Sigmoid colon (tissue), 7 donors: ENCODE data around the gene C4B. TPM values are rescaled to one million over a fixed set of nuclear protein-coding genes. Genes with fewer than 3 reads are reported as not detected.
"Not testable (repeated sequence)": the region's sequence is repeated elsewhere in the genome, so short reads cannot be mapped to it uniquely, and the experiment has no call there.

Experiments
- DNase-seq: peaks from one replicate; pipeline ENCODE4 v3.0.0-alpha.2; 2019
- H3K27ac ChIP-seq, 4 donors: fragments of 200-600 bp; sonication (generic); one replicate each; pipeline ENCODE4 v1.5.1; 2016 to 2019; ENCODE audit warnings: mild to moderate bottlenecking in 1 of 4
- H3K27me3 ChIP-seq, 3 donors: fragments of 200-600 bp; sonication (generic); one replicate each; pipeline ENCODE4 v1.5.1; 2019; ENCODE audit warnings: mild to moderate bottlenecking in 1 of 3
- H3K36me3 ChIP-seq, 4 donors: fragments of 200-600 bp; sonication (generic); one replicate each; pipeline ENCODE4 v1.5.1; 2016 to 2019
- H3K4me1 ChIP-seq, 4 donors: fragments of 200-600 bp; sonication (generic); one replicate each; pipeline ENCODE4 v1.5.1; 2017 to 2019
- H3K4me3 ChIP-seq, 4 donors: fragments of 200-600 bp; sonication (generic); one replicate each; pipeline ENCODE4 v1.5.1; 2017 to 2019; ENCODE audit warnings: mild to moderate bottlenecking in 2 of 4, moderate library complexity in 1 of 4
- H3K9me3 ChIP-seq, 4 donors: fragments of 200-600 bp in 3 of 4; sonication (generic) in 3 of 4; one replicate each; pipeline versions ENCODE4 v1.5.1 to v1.6.1; 2013 to 2019
- WGBS, 2 donors: extraction: QIAGEN DNeasy Blood & Tissue Kit; methylation state at CpG; one replicate each; pipeline ENCODE4 v1.1.7; 2013; 5-methylcytosine and 5-hydroxymethylcytosine counted together
- intact Hi-C: fragments of 100-400 bp; cut with DNase I; formaldehyde crosslinking; loops from one replicate; pipeline ENCODE4 v1.15.1; 2023
- polyA plus RNA-seq, 3 donors: library from polyadenylated mRNA; stranded (reverse); fragments of 200-250 nt; gene quantifications; one replicate each; pipeline ENCODE4 v1.2.3, GENCODE V29; 2013
- total RNA-seq, 4 donors: library from RNA; depleted of rRNA; stranded (reverse); fragments of >200 nt; gene quantifications; one replicate each; pipeline ENCODE4 v1.1.0, GENCODE V29; 2016
- donor health status: healthy with polysubstance abuse.
- donor health status: Bipolar disorder and iron deficiency.
- donor health status: healthy.

Gene C4B
- total and polyA plus RNA-seq, 7 donors: 3.2 to 291 (median 74.2) TPM

- H3K9me3 ChIP-seq, H3K27ac ChIP-seq, H3K4me1 ChIP-seq, intact Hi-C loops, H3K4me3 ChIP-seq, H3K36me3 ChIP-seq, H3K27me3 ChIP-seq: not testable (repeated sequence)
- peak; percentile 58 for DNase-seq
- 85 to 90% methylated on average over 17 of the region's 17 CpGs for WGBS, 2 donors
Measured at GRCh38 chr6:32012941-32013617, 1.5 kb upstream of the C4B start.

GRCh38 chr6:32013738-32014137 lies 857 bp upstream of the C4B start:
- H3K36me3 ChIP-seq, H3K27ac ChIP-seq, H3K27me3 ChIP-seq, H3K9me3 ChIP-seq, H3K4me1 ChIP-seq, intact Hi-C loops, DNase-seq, H3K4me3 ChIP-seq: not testable (repeated sequence)
- no CpG with 5 or more reads among the region's 5 CpGs for WGBS, 2 donors

DNA sequence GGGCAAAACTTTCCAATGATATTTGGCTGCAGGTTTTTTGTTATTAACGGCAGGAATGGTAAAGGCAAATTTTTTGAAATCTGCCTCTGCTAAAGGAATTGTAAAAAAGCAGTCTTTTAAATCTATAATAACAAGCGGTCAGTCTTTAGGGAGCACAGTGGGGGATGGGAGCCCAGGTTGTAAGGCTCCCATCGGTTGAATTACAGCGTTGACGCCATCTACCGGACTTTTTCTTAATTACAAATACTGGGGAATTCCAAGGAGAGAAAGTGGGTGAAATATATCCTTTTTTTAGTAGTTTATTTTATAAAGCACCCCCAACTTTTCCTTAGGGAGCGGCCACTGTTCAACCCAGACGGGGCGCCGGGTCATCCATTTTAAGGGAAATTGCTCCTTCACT lies 7.5 kb downstream of the C4B start:
- no CpG with 5 or more reads among the region's 10 CpGs for WGBS, 2 donors
- intact Hi-C loops: not testable (repeated sequence)

DNA sequence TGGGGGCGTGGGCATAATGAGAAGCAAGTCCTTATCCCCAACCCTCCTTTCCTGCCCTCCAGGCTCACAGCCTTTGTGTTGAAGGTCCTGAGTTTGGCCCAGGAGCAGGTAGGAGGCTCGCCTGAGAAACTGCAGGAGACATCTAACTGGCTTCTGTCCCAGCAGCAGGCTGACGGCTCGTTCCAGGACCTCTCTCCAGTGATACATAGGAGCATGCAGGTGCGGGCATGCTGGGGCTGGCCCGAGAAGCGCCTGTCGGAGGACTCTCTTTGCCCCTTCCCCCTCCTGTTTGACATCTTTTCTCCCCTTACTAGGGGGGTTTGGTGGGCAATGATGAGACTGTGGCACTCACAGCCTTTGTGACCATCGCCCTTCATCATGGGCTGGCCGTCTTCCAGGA lies 14.0 kb downstream of the C4B start:
- H3K27me3 ChIP-seq: not testable (repeated sequence)

More for the DNA sequence above, 7.5 kb downstream of the C4B start:
- not testable (repeated sequence) for H3K4me3 ChIP-seq, H3K9me3 ChIP-seq, DNase-seq, H3K4me1 ChIP-seq, H3K27ac ChIP-seq, H3K27me3 ChIP-seq, H3K36me3 ChIP-seq

GRCh38 chr6:32029553-32029952 lies 15.0 kb downstream of the C4B start:
- WGBS, 2 donors: 85 to 93% methylated on average over 8 of the region's 14 CpGs
- H3K27ac ChIP-seq, H3K36me3 ChIP-seq, H3K27me3 ChIP-seq, intact Hi-C loops, H3K9me3 ChIP-seq, H3K4me1 ChIP-seq, H3K4me3 ChIP-seq: not testable (repeated sequence)
- DNase-seq: peak; percentile 41

More for the DNA sequence above, 14.0 kb downstream of the C4B start:
- H3K27ac ChIP-seq, intact Hi-C loops, H3K36me3 ChIP-seq, H3K9me3 ChIP-seq, H3K4me1 ChIP-seq, H3K4me3 ChIP-seq: not testable (repeated sequence)
- WGBS, 2 donors: 81 to 90% methylated on average over 7 of the region's 10 CpGs
- peak; percentile 20 for DNase-seq

DNA sequence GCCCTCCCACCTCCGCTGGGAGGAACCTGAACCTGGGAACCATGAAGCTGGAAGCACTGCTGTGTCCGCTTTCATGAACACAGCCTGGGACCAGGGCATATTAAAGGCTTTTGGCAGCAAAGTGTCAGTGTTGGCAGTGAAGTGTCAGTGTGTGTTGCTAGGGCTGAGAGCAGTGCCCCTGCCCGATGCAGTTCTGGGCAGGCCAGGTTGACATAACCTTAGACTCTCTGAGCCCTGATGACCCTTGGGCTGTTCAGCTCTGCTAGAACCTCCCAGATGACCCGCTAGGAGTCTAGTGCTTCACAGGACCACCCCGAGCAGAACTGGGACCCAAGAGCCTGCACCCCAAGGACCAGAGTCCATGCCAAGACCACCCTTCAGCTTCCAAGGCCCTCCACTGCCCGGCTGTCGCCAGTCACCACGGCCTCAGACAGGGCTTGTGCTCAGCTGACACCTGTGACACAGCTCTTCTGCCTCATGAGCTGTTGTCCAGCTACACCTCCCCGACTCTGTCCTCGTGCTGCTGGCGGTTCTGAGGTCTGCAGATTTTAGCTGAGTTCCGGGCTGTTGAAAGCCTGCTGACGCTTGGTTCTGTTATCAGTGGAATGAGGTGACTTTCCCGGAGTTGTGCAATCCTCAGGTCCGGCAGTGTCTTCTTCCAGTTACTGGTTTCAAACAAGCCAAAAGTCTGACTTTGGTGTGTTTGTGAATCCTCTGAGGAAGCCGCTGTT lies 20.9 kb downstream of the C4B start:
- intact Hi-C loops, H3K36me3 ChIP-seq, H3K27ac ChIP-seq, H3K4me1 ChIP-seq, DNase-seq, H3K4me3 ChIP-seq, H3K27me3 ChIP-seq, H3K9me3 ChIP-seq: not testable (repeated sequence)
- WGBS, 2 donors: no CpG with 5 or more reads among the region's 16 CpGs

DNA sequence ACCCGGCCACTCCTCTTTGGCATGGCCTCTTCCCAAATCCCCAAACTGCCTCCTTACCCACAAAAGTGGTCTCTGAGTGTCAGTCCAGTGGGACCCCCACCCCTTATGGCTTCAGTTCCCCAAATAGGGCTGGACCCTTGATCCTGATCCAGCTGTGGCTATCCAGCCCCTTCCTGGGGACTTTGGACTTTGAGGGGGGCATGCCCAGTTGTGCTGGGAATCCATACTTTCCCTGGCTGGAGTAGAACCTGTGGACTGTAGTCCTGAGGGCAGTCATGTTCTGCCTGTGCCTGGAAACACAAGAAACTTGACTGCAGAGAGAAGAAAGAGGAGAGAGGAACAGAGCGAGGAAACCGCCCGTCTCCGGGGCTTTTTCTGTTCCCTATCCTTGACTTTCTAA lies 22.5 kb downstream of the C4B start:
- H3K4me3 ChIP-seq, H3K36me3 ChIP-seq, intact Hi-C loops, H3K9me3 ChIP-seq, DNase-seq, H3K27ac ChIP-seq, H3K4me1 ChIP-seq, H3K27me3 ChIP-seq: not testable (repeated sequence)
- WGBS, 2 donors: 71 to 86% methylated on average over 4 to 5 of the region's 5 CpGs

- H3K27ac ChIP-seq, H3K9me3 ChIP-seq, DNase-seq, H3K36me3 ChIP-seq, intact Hi-C loops, H3K27me3 ChIP-seq, H3K4me3 ChIP-seq, H3K4me1 ChIP-seq: not testable (repeated sequence)
- WGBS, 2 donors: 84 to 87% methylated on average over 15 of the region's 19 CpGs
Measured at GRCh38 chr6:32037598-32038524, 23.3 kb downstream of the C4B start, which contains the start of gene CYP21A2. Gene CYP21A2, plus strand, starts transcription at chr6:32038415. Its CDS starts 8 bp downstream, at chr6:32038423.

GRCh38 chr6:32038878-32039277 lies 24.3 kb downstream of the C4B start:
- H3K27ac ChIP-seq, H3K9me3 ChIP-seq, H3K4me1 ChIP-seq, H3K27me3 ChIP-seq, DNase-seq, H3K36me3 ChIP-seq, intact Hi-C loops, H3K4me3 ChIP-seq: not testable (repeated sequence)
- WGBS, 2 donors: 79 to 85% methylated on average over 4 of the region's 5 CpGs

DNA sequence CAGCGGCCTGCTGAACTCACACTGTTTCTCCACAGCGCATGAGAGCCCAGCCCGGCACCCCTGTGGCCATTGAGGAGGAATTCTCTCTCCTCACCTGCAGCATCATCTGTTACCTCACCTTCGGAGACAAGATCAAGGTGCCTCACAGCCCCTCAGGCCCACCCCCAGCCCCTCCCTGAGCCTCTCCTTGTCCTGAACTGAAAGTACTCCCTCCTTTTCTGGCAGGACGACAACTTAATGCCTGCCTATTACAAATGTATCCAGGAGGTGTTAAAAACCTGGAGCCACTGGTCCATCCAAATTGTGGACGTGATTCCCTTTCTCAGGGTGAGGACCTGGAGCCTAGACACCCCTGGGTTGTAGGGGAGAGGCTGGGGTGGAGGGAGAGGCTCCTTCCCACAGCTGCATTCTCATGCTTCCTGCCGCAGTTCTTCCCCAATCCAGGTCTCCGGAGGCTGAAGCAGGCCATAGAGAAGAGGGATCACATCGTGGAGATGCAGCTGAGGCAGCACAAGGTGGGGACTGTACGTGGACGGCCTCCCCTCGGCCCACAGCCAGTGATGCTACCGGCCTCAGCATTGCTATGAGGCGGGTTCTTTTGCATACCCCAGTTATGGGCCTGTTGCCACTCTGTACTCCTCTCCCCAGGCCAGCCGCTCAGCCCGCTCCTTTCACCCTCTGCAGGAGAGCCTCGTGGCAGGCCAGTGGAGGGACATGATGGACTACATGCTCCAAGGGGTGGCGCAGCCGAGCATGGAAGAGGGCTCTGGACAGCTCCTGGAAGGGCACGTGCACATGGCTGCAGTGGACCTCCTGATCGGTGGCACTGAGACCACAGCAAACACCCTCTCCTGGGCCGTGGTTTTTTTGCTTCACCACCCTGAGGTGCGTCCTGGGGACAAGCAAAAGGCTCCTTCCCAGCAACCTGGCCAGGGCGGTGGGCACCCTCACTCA lies 25.0 kb downstream of the C4B start:
- H3K4me3 ChIP-seq, DNase-seq, H3K9me3 ChIP-seq, H3K4me1 ChIP-seq, H3K27ac ChIP-seq, H3K36me3 ChIP-seq, H3K27me3 ChIP-seq: not testable (repeated sequence)
- intact Hi-C loops: loop anchor here (10.0 kb wide), 2 partner anchors 75 to 115 kb away; partner anchors contain the start of genes PPT2 and PRRT1
- 78 to 80% methylated on average over 23 of the region's 24 CpGs for WGBS, 2 donors

- intact Hi-C loops: loop anchor here (10.0 kb wide), 2 partner anchors 74 to 114 kb away; partner anchors contain the start of genes PPT2 and PRRT1
- H3K4me3 ChIP-seq, H3K9me3 ChIP-seq, H3K27ac ChIP-seq, H3K27me3 ChIP-seq, DNase-seq, H3K36me3 ChIP-seq, H3K4me1 ChIP-seq: not testable (repeated sequence)
- WGBS, 2 donors: 79 to 88% methylated on average over 21 to 25 of the region's 43 CpGs
Measured at GRCh38 chr6:32040299-32041049, 25.9 kb downstream of the C4B start.
